ENCODE measurements around the gene FLNB.

Gene FLNB

GRCh38 chr3:58028902-58029301 is 20.7 kb downstream of the FLNB start:
- ChIA-PET POLR2A (no interaction called here), CTCF (interaction anchor here (1.1 to 2.7 kb wide), 7 partner anchors 9 to 144 kb away, joined by 3 to 10 read pairs (median 4); no protein-coding TSS in a partner anchor)
- DNase-seq (ENCODE audit: extremely low spot score), result no peak
- TF ChIP-seq CTCF (IDR thresholded peaks at IDR 0.05; ENCODE audit: control extremely low read depth, extremely low read depth, low read depth, missing control alignments), result no peak

GRCh38 chr3:58029842-58030584 is 21.8 kb downstream of the FLNB start:
- ChIA-PET CTCF (interaction anchor here (1.1 to 2.7 kb wide), 4 partner anchors 10 to 137 kb away, joined by 3 to 10 read pairs (median 4); no protein-coding TSS in a partner anchor), POLR2A (no interaction called here)
- DNase-seq (ENCODE audit: extremely low spot score), result no peak
- no peak for TF ChIP-seq CTCF (IDR thresholded peaks at IDR 0.05; ENCODE audit: control extremely low read depth, extremely low read depth, low read depth, missing control alignments)

DNA sequence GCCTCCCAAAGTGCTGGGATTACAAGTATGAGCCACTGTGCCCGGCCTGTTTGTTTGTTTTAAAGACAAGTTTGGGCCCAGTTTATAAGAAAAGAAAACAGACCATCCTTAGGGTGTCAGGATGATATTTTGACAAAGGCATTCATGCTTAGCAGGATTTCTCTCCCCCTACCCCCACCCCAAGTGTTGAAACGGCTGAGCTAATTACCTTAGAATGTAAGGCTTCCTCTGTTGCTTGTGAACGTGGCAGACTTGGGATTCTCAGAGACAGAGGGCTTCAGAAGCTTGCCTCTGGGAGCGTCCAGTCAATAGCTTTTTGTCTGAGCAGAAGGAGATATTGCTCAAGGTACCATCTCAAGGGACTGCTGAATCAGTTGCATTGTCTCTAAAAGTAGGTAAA is 24.0 kb downstream of the FLNB start:
- ChIA-PET POLR2A (no interaction called here), CTCF (interaction anchor here (1.5 to 2.2 kb wide), 6 partner anchors 9 to 135 kb away, joined by 5 to 10 read pairs (median 7); no protein-coding TSS in a partner anchor)
- TF ChIP-seq CTCF (IDR thresholded peaks at IDR 0.05; ENCODE audit: control extremely low read depth, extremely low read depth, low read depth, missing control alignments), result no peak
- no peak for DNase-seq (ENCODE audit: extremely low spot score)

GRCh38 chr3:58034738-58035523 is 26.7 kb downstream of the FLNB start:
- ChIA-PET CTCF (interaction anchor here (0.8 to 2.5 kb wide), 6 partner anchors 10 to 271 kb away, joined by 3 to 8 read pairs (median 4); partner anchors contain the start of genes HTD2 and RPP14), POLR2A (no interaction called here)
- TF ChIP-seq CTCF (IDR thresholded peaks at IDR 0.05; ENCODE audit: control extremely low read depth, extremely low read depth, low read depth, missing control alignments), result no peak
- DNase-seq (ENCODE audit: extremely low spot score), result peak; percentile 88

DNA sequence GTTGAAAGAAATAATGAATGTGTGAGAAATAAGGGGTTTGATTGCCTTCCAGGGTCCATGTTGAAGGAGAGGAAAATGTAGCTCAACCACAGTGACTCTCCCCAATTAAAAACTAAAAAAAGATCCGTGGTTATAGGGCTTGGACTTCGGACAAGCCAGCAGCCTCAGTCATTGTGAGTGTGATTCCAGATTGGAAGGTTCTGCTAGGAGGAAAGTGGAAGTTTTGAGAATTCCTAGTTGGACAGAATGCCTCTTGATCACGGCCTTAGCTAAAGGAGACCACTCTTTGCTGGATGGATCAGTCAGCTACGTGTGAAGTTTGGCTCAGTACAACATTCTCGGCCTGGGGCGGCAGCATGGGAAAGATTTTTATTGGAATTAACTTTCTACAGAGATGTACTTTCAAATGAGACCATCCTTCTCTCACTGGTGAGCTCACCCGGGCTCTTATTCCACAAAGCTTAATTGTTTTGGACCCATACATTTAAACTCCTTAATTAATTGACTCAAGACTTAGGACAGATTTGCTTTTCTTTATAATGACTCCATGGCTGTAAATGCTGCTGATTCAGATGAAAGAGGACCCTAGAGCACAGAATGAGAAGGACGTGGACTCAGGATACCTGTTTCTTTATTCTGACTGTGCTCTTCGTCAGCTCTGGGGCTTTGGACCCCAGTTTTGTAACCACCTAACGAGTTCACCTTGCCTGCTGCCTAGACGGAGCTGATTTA is 27.5 kb downstream of the FLNB start:
- POLR2A ChIA-PET, result no interaction called here
- no peak for DNase-seq (ENCODE audit: extremely low spot score)
- no peak for TF ChIP-seq CTCF (IDR thresholded peaks at IDR 0.05; ENCODE audit: control extremely low read depth, extremely low read depth, low read depth, missing control alignments)
- CTCF ChIA-PET, result interaction anchor here (0.8 to 2.5 kb wide), 8 partner anchors 8 to 271 kb away, joined by 3 to 8 read pairs (median 4); partner anchors contain the start of genes HTD2 and RPP14
